ENCODE measurements around the gene DCUN1D5.
A peak's percentile ranks its signal among the peaks of the same experiment; 100 is the strongest.

The DCUN1D5 gene

DNA sequence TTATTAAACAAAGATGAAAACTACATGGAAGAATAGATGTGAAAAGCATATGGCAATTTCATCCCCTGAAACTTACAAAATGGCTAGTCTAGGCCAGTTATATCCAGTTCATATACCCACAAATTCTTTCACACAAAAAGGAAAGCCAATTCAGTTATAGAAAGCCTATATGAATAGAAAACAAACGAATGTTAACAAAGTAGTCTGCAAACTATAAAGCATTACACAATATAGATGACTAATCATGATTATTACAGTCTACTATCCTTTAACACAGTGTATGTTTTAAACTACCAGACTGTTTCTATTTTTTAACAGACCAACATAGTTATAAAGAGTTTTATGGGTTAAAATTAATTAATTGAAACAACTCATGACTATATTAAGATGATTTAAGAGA, 12.1 kb downstream of the DCUN1D5 start:
- Mint-ChIP-seq H3K36me3 (ENCODE audit: insufficient read depth) (peaks cover 64% of the 10 kb centered on the region), H3K9me3 (no peaks in the 10 kb centered on the region), H3K27me3 (no peaks in the 10 kb centered on the region), H3K4me3 (no peak overlapping the region), H3K4me1 (ENCODE audit: low read depth in 2 of 2) (no peaks in the 10 kb centered on the region), H3K27ac (no peak overlapping the region)
- ATAC-seq (replicated peaks) (no peak), DNase-seq (no peak)

DNA sequence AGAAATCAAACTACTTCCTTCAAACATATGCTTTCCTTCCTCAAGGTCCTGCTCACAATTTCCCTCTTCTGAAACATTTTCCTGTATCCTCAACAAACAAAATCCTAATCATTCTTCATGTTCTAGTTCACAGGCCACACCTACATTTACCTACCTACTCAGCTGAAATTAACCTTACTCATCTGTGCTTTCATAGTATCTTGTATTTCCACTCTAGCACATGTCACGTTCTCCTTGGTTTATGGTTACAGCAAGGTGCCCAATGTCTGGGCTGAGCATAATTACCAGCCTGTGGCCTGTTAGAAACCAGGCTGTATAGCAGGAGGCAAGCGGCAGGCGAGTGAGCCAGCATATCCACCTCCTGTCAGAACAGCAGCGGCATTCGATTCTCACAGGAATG, 13.2 kb downstream of the DCUN1D5 start:
- H3K27ac Mint-ChIP-seq, result no peak overlapping the region
- H3K4me1 Mint-ChIP-seq (ENCODE audit: low read depth in 2 of 2), result no peaks in the 10 kb centered on the region
- H3K4me3 Mint-ChIP-seq, result no peak overlapping the region
- no peaks in the 10 kb centered on the region for H3K27me3 Mint-ChIP-seq
- H3K9me3 Mint-ChIP-seq, result no peaks in the 10 kb centered on the region
- no peak for DNase-seq
- no peak for ATAC-seq (replicated peaks)
- peaks cover 55% of the 10 kb centered on the region for H3K36me3 Mint-ChIP-seq (ENCODE audit: insufficient read depth)

DNA sequence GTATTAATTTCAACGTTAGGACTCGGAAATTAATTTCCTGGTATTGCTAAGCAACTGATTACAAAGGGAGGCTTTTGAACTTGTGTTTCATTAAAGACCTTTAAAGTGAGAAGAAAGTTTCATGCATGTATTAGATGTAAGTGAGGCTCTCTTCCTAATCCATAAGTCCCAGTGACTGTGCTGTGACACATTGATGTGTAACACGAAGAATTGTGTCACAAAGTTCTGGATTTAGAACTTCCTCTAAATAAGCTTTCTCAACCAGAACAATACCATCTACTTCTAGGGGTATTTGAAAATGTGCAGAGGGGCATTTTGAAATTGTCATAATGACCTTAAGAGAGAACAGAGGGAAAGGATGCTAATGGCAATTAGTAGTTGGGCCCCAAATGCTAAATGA, 14.4 kb downstream of the DCUN1D5 start:
- H3K4me1 Mint-ChIP-seq (ENCODE audit: low read depth in 2 of 2), result no peaks in the 10 kb centered on the region

DNA sequence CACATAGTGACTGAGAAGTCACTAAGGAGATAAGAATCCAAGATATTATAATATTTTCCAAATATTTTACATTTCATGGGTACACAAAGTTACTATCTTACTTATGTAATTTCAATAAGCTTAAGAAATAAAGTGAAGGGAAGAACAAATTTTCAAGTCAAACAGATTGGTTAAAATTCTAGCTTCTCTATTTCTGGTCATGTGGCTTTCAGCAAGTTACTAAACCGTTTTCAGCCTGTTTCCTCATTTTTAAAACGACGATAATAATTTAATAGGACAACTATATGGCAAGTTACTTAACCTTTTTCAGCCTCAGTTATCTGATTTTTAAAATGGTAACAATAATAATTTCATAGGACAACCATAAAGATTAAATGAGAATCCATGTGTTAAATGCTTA, 15.6 kb downstream of the DCUN1D5 start:
- Mint-ChIP-seq H3K27me3 (no peaks in the 10 kb centered on the region), H3K36me3 (ENCODE audit: insufficient read depth) (peaks cover 40% of the 10 kb centered on the region)
- DNase-seq, result no peak

More for the DNA sequence above, 14.4 kb downstream of the DCUN1D5 start:
- Mint-ChIP-seq H3K9me3 (no peaks in the 10 kb centered on the region), H3K36me3 (ENCODE audit: insufficient read depth) (peaks cover 50% of the 10 kb centered on the region), H3K27ac (no peak overlapping the region), H3K27me3 (no peaks in the 10 kb centered on the region), H3K4me3 (no peak overlapping the region)
- ATAC-seq (replicated peaks) (no peak), DNase-seq (no peak)

DNA sequence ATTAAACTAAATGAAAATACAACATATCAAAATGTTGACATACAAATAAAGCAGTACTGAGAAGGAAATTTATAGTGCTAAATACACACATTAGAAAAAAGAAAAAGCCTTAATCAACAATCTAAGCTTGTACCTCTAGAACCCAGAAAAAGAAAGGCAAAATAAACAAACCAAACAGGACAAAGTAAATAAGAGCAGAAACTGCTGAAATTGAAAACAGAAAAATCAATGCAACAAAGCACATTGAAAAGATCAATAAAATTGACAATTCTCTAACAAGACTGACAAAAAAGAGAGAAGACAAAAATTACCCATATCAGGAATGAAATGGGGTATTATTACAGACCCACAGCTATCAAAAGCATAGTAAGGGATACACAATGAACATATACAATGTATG, 21.0 kb downstream of the DCUN1D5 start:
- Mint-ChIP-seq H3K36me3 (ENCODE audit: insufficient read depth) (peaks cover 8% of the 10 kb centered on the region), H3K4me3 (peak overlapping the region; percentile 65 to 83), H3K9me3 (no peaks in the 10 kb centered on the region), H3K27ac (peak overlapping the region; percentile 86 to 93), H3K27me3 (no peaks in the 10 kb centered on the region), H3K4me1 (ENCODE audit: low read depth in 2 of 2) (peaks cover 28 to 42% of the 10 kb centered on the region in 2 donors)
- DNase-seq, result no peak
- ATAC-seq (replicated peaks), result no peak

More for the DNA sequence above, 15.6 kb downstream of the DCUN1D5 start:
- no peaks in the 10 kb centered on the region for H3K9me3 Mint-ChIP-seq
- H3K27ac Mint-ChIP-seq, result no peak overlapping the region
- no peak for ATAC-seq (replicated peaks)
- no peaks in the 10 kb centered on the region for H3K4me1 Mint-ChIP-seq (ENCODE audit: low read depth in 2 of 2)
- no peak overlapping the region for H3K4me3 Mint-ChIP-seq

DNA sequence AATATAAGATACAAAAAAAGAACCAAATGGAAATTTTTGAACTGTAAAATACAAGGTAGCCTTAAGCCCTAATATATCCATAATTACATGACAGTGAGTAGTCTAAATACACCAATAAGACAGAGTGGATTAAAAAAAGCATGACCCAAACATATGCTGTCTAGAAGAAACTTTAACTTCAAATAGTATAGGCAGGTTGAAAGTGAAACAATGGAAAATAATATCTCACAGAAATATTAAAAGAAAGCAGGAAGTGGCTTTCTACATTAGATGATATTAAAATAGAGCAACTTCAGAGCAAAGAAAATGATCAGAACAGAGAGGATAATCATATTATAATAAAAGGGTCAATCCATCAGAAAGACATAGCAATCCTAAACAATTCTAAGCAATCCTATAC, 21.8 kb downstream of the DCUN1D5 start:
- ATAC-seq (replicated peaks) (peak; percentile 71), DNase-seq (no peak)
- H3K4me3 Mint-ChIP-seq, result peak overlapping the region; percentile 65 to 83
- peak overlapping the region; percentile 86 to 93 for H3K27ac Mint-ChIP-seq
- H3K27me3 Mint-ChIP-seq, result no peaks in the 10 kb centered on the region
- peaks cover 15% of the 10 kb centered on the region for H3K36me3 Mint-ChIP-seq (ENCODE audit: insufficient read depth)
- H3K4me1 Mint-ChIP-seq (ENCODE audit: low read depth in 2 of 2), result peaks cover 28 to 42% of the 10 kb centered on the region in 2 donors
- H3K9me3 Mint-ChIP-seq, result no peaks in the 10 kb centered on the region

DNA sequence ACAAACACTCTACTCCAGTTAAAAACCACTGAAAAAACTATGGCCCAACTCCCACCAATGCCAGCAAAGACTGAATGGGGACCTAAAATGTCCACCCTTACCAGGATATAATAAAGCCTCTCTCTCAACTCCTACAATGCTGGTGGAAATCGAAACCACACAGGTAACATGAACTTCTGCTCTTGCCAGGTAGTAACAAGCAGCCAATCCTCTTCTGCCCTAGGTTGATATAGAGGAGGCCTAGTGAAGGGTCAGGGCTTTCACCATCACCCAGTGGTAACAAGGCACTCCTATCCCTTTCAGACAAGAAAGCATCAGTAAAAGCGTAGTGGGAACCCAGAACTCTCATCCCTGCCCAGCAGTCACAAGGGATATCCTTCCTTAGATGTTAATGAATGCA, 22.6 kb downstream of the DCUN1D5 start:
- peaks cover 18% of the 10 kb centered on the region for H3K36me3 Mint-ChIP-seq (ENCODE audit: insufficient read depth)
- H3K4me1 Mint-ChIP-seq (ENCODE audit: low read depth in 2 of 2), result peaks cover 28 to 42% of the 10 kb centered on the region in 2 donors
- H3K27ac Mint-ChIP-seq, result peak overlapping the region; percentile 86 to 93
- peak overlapping the region; percentile 65 to 83 for H3K4me3 Mint-ChIP-seq
- DNase-seq (no peak), ATAC-seq (replicated peaks) (peak; percentile 22)
- H3K9me3 Mint-ChIP-seq, result no peaks in the 10 kb centered on the region
- H3K27me3 Mint-ChIP-seq, result no peaks in the 10 kb centered on the region

DNA sequence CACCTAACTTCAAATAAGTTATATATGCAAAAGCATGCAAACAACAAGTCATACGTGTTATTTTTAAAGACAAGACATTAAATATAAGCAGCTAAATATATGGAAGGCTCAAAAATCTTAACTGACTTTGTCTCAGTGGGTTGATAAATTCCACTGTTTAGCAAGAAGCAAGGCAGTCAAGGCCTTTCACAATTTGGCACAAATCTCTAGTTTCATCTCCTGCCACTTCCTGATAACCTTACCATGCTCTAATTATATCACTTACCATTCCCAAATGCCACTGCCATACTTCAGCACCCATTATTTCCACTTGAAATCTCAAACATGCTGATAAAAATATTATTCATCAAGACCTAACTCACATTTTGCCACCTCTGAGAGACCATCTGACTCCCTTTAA, 24.8 kb downstream of the DCUN1D5 start:
- ATAC-seq (replicated peaks), result no peak
- H3K9me3 Mint-ChIP-seq, result no peaks in the 10 kb centered on the region
- H3K4me3 Mint-ChIP-seq, result no peak overlapping the region
- DNase-seq, result no peak
- peaks cover 28 to 42% of the 10 kb centered on the region in 2 donors for H3K4me1 Mint-ChIP-seq (ENCODE audit: low read depth in 2 of 2)
- no peaks in the 10 kb centered on the region for H3K27me3 Mint-ChIP-seq
- H3K27ac Mint-ChIP-seq, result peak overlapping the region in 1 of 2 donors; percentile 25
- peaks cover 38% of the 10 kb centered on the region for H3K36me3 Mint-ChIP-seq (ENCODE audit: insufficient read depth)

DNA sequence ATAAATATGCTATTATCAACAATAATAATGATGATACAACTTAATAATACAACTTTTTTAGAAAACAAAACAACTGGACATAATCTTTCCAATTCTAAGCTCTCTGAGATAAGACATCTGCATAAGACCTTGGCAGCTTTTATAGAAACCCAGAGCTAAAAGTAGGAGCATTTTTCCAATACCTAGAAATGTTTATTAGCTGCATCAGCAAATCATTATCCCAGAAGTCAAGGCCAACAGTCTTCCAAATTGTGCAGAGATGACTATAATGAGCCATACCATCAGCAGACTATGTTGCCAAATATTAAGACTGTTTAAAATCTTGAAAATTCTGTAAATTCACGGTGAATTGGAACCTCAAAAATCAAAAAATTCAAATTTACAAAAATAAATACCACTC, 30.3 kb downstream of the DCUN1D5 start:
- ATAC-seq (replicated peaks), result no peak
- peaks cover 50% of the 10 kb centered on the region for H3K36me3 Mint-ChIP-seq (ENCODE audit: insufficient read depth)
- DNase-seq, result no peak

DNA sequence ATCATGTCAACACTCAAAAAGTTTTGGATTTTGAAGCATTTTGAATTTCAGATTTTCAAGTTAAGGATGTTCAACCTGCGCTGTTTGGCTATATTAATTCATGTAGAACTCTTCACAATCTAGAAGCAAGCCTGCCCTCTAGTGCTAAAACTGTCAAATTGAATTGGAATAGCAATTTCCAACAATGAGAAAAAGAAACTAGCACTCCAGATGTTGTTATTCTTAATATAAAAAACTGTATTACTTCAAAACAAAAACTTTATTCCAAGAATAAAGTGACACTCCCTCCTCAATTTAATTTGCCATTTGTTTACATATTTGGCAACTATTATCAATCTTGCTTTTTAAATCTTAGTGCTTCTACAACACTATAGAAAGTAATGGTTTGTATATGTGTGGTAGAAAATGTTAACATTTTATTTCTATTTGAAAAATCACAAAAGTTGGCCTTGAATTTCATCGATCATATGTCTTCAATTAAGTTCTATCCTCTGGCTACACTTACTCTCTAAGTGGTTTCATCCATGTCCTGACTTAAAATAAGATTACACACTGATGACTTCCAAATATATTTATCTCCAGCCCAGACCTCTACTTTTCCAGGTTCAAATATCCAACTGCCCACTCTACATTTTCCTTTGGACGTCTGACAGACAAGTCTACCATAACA, 36.6 kb downstream of the DCUN1D5 start:
- no peaks in the 10 kb centered on the region for H3K36me3 Mint-ChIP-seq (ENCODE audit: insufficient read depth)
- ATAC-seq (replicated peaks), result peak; percentile 64
- no peak overlapping the region for H3K27ac Mint-ChIP-seq
- H3K27me3 Mint-ChIP-seq, result no peaks in the 10 kb centered on the region
- DNase-seq, result no peak
- H3K9me3 Mint-ChIP-seq, result no peaks in the 10 kb centered on the region
- H3K4me1 Mint-ChIP-seq (ENCODE audit: low read depth in 2 of 2), result no peaks in the 10 kb centered on the region
- H3K4me3 Mint-ChIP-seq, result no peak overlapping the region

More for the DNA sequence above, 30.3 kb downstream of the DCUN1D5 start:
- Mint-ChIP-seq H3K27ac (no peak overlapping the region), H3K4me1 (ENCODE audit: low read depth in 2 of 2) (peaks cover 0 to 4% of the 10 kb centered on the region in 2 donors), H3K9me3 (no peaks in the 10 kb centered on the region), H3K27me3 (no peaks in the 10 kb centered on the region), H3K4me3 (no peak overlapping the region)

DNA sequence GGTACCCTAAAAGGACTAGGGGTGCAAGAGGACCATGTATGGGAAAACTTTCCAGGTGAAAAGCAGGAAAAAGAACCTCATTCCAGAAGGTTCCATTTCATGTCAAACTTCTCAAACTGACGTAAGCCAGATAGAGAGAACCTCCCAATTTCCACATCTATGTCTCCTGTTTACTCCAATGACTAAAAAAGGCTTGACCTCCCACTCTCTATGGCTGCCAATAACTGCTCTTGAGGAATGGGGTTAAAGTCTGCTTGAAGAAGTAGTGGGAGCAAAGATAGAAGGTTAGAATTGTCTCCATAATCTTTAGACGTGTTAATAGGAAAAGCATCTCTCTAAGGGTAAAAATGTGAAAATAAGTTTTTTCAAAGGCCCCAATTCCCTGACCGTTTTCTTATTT, 38.0 kb downstream of the DCUN1D5 start:
- H3K4me3 Mint-ChIP-seq, result no peak overlapping the region
- no peak overlapping the region for H3K27ac Mint-ChIP-seq
- DNase-seq (no peak), ATAC-seq (replicated peaks) (no peak)
- no peaks in the 10 kb centered on the region for H3K9me3 Mint-ChIP-seq
- no peaks in the 10 kb centered on the region for H3K27me3 Mint-ChIP-seq
- no peaks in the 10 kb centered on the region for H3K4me1 Mint-ChIP-seq (ENCODE audit: low read depth in 2 of 2)
- H3K36me3 Mint-ChIP-seq (ENCODE audit: insufficient read depth), result no peaks in the 10 kb centered on the region

DNA sequence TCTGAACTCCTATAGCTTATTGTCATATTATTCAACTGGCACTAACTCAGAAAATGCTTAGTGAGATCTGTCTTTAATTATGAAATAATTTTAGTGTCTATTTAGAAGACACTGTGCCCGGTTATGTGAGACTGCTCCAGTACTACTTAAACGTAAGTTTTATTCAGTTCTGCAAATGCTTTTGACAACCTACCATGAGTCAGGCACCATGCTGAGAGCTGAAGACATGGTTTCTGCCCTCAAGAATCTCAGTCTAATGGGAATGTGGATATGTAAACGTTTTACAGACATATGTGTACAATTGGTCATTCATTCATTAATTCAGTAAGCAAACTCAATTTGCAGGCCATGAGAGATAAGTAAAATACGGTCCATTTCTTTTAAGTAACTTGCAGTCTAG, 40.0 kb downstream of the DCUN1D5 start:
- Mint-ChIP-seq H3K4me3 (no peak overlapping the region), H3K4me1 (ENCODE audit: low read depth in 2 of 2) (no peaks in the 10 kb centered on the region), H3K9me3 (no peaks in the 10 kb centered on the region), H3K27ac (no peak overlapping the region), H3K27me3 (peaks cover 7% of the 10 kb centered on the region in 2 donors), H3K36me3 (ENCODE audit: insufficient read depth) (no peaks in the 10 kb centered on the region)
- ATAC-seq (replicated peaks) (no peak), DNase-seq (no peak)

DNA sequence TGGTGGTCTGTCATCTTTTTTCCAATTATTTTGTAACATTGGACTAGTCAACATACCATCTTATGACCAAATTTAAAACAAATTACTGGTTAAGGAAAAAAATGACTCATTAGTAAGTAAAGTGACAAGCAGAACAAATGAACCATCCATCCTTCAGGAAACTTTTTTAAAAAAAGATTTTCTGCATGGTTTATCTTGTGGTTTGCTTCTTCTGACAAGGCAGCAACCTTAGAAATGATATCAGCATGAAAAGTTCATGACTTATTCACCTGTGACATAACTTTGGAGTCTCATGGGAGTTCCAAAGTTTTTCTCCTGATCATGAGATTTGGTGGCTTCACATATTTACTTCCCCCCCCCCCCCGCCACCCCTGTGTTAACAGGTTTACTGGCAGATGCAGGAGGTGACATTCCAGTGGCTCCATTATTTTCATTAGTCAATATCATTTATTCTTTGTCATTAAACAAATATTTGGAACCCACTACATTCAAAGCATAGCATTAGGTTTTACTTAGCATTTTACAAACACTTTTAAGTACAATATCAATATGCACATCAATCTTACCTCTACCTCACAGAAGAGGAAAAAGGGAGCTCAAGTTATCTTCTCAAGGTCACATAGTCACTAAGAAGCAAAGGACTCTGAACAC, 40.7 kb downstream of the DCUN1D5 start:
- peaks cover 11 to 14% of the 10 kb centered on the region in 2 donors for H3K27me3 Mint-ChIP-seq
- no peak for ATAC-seq (replicated peaks)
- no peaks in the 10 kb centered on the region for H3K4me1 Mint-ChIP-seq (ENCODE audit: low read depth in 2 of 2)
- no peak overlapping the region for H3K27ac Mint-ChIP-seq
- H3K36me3 Mint-ChIP-seq (ENCODE audit: insufficient read depth), result no peaks in the 10 kb centered on the region
- no peak overlapping the region for H3K4me3 Mint-ChIP-seq
- no peaks in the 10 kb centered on the region for H3K9me3 Mint-ChIP-seq
- no peak for DNase-seq

DNA sequence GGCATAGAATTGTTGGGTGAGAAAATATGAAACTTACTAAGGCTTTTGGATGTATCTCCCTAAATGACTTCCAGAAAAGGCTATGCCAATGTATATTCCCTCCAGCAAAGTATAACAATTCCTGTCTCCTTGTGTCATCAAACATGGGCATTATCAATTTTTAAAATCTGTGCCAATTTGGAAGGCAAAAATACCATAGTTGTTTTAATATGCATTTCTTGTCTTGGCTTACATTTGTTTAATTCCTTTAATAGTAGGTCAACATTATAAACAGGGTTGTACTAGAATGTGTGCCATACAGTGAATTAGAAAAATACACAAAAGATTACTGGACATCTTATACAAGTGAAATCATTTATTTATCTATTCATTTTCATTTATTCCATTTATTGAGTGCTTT, 41.6 kb downstream of the DCUN1D5 start:
- H3K4me3 Mint-ChIP-seq, result no peak overlapping the region

More for the DNA sequence above, 41.6 kb downstream of the DCUN1D5 start:
- no peak for DNase-seq
- H3K27me3 Mint-ChIP-seq, result peaks cover 12 to 16% of the 10 kb centered on the region in 2 donors
- H3K4me1 Mint-ChIP-seq (ENCODE audit: low read depth in 2 of 2), result no peaks in the 10 kb centered on the region
- no peak for ATAC-seq (replicated peaks)
- no peak overlapping the region for H3K27ac Mint-ChIP-seq
- no peaks in the 10 kb centered on the region for H3K9me3 Mint-ChIP-seq
- no peaks in the 10 kb centered on the region for H3K36me3 Mint-ChIP-seq (ENCODE audit: insufficient read depth)

Data from effector memory CD8-positive, alpha-beta T cell (primary cell).